ENCODE data around the gene SEC31A. TPM values are rescaled to one million over a fixed set of nuclear protein-coding genes. Genes with fewer than 3 reads are reported as not detected.
A peak's percentile ranks its signal among the peaks of the same experiment; 100 is the strongest.

SEC31A gene
- total and polyA plus RNA-seq, 8 donors: 72.1 to 590 (median 128) TPM

- intact Hi-C loops (cut with DNase I; ENCODE audit: low total_unique reads): no loop called here
- no peaks in the 10 kb centered on the region for H3K9me3 ChIP-seq
- 38 to 72% (median 47%) methylated on average over 4 of the region's 4 CpGs for WGBS, 5 donors
Measured at GRCh38 chr4:82787342-82787741, 103.6 kb downstream of the SEC31A start.

GRCh38 chr4:82786828-82787227, 104.1 kb downstream of the SEC31A start:
- H3K27ac ChIP-seq: no peak overlapping the region
- TF ChIP-seq POLR2A (IDR thresholded peaks at IDR 0.05) (no peak), CTCF (IDR thresholded peaks at IDR 0.05) (no peak), EP300 (IDR thresholded peaks at IDR 0.05) (no peak), POLR2AphosphoS5 (IDR thresholded peaks at IDR 0.05) (no peak)
- 24 to 65% (median 35%) methylated on average over 4 of the region's 4 CpGs for WGBS, 5 donors
- no peaks in the 10 kb centered on the region for H3K9me3 ChIP-seq
- intact Hi-C loops (cut with DNase I; ENCODE audit: low total_unique reads): no loop called here
- peaks cover 18 to 36% (median 28%) of the 10 kb centered on the region in 4 donors for H3K4me1 ChIP-seq
- no peak overlapping the region for H3K4me3 ChIP-seq
- no peak for DNase-seq
- no peaks in the 10 kb centered on the region for H3K36me3 ChIP-seq
- no peaks in the 10 kb centered on the region for H3K27me3 ChIP-seq

More at GRCh38 chr4:82787342-82787741, 103.6 kb downstream of the SEC31A start:
- DNase-seq: no peak
- Histone ChIP-seq H3K27ac (no peak overlapping the region), H3K36me3 (no peaks in the 10 kb centered on the region), H3K4me1 (peaks cover 18 to 36% (median 28%) of the 10 kb centered on the region in 4 donors), H3K27me3 (no peaks in the 10 kb centered on the region), H3K4me3 (no peak overlapping the region)
- TF ChIP-seq POLR2A (IDR thresholded peaks at IDR 0.05): no peak
- no peak for TF ChIP-seq EP300 (IDR thresholded peaks at IDR 0.05)
- no peak for TF ChIP-seq POLR2AphosphoS5 (IDR thresholded peaks at IDR 0.05)
- TF ChIP-seq CTCF (IDR thresholded peaks at IDR 0.05): no peak

GRCh38 chr4:82785611-82786400, 105.1 kb downstream of the SEC31A start:
- Histone ChIP-seq H3K4me3 (no peak overlapping the region), H3K27me3 (no peaks in the 10 kb centered on the region), H3K9me3 (no peaks in the 10 kb centered on the region), H3K36me3 (no peaks in the 10 kb centered on the region), H3K4me1 (peaks cover 23 to 40% (median 33%) of the 10 kb centered on the region in 4 donors), H3K27ac (peak overlapping the region in 2 of 5 donors; percentile 4 to 40)
- WGBS, 5 donors: 46 to 56% (median 51%) methylated on average over 5 of the region's 5 CpGs
- DNase-seq: peak in 1 of 2 donors; percentile 45
- intact Hi-C loops (cut with DNase I; ENCODE audit: low total_unique reads): no loop called here
- TF ChIP-seq EP300 (IDR thresholded peaks at IDR 0.05) (no peak), POLR2AphosphoS5 (IDR thresholded peaks at IDR 0.05) (no peak), CTCF (IDR thresholded peaks at IDR 0.05) (no peak), POLR2A (IDR thresholded peaks at IDR 0.05) (no peak)

- H3K27me3 ChIP-seq: no peaks in the 10 kb centered on the region
- WGBS, 5 donors: 36 to 55% (median 37%) methylated on average over 9 of the region's 9 CpGs
- TF ChIP-seq POLR2AphosphoS5 (IDR thresholded peaks at IDR 0.05) (no peak), POLR2A (IDR thresholded peaks at IDR 0.05) (no peak), EP300 (IDR thresholded peaks at IDR 0.05) (no peak), CTCF (IDR thresholded peaks at IDR 0.05) (no peak)
- H3K27ac ChIP-seq: peak overlapping the region in 2 of 5 donors; percentile 4 to 40
- H3K4me3 ChIP-seq: no peak overlapping the region
- H3K4me1 ChIP-seq: peaks cover 29 to 44% (median 39%) of the 10 kb centered on the region in 4 donors
- peak in 1 of 2 donors; percentile 60 for DNase-seq
- intact Hi-C loops (cut with DNase I; ENCODE audit: low total_unique reads): no loop called here
- H3K9me3 ChIP-seq: no peaks in the 10 kb centered on the region
- no peaks in the 10 kb centered on the region for H3K36me3 ChIP-seq
Measured at GRCh38 chr4:82784681-82785610, 106.0 kb downstream of the SEC31A start.
